Fibroblast of lung (primary cell): ENCODE results near the gene IGF1R. TPM values are rescaled to one million over a fixed set of nuclear protein-coding genes. Genes with fewer than 3 reads are reported as not detected.

ENCODE experiments used
- DNase-seq, 2 donors: peaks; one replicate each; pipeline versions ENCODE4 v3.0.0 to v3.0.0-alpha.2; 2010; ENCODE audit warnings: low read depth in 2 of 2
- H2AFZ ChIP-seq: 2 replicates; pipeline ENCODE4 v1.5.1; 2012; ENCODE audit warnings: low read length, control low read depth, inconsistent platforms
- H3K27ac ChIP-seq: 2 replicates; pipeline ENCODE4 v1.5.1; 2011; ENCODE audit warnings: low read length, control low read depth; ENCODE audit not compliant: insufficient read depth
- H3K27me3 ChIP-seq: 2 replicates; pipeline ENCODE4 v1.5.1; 2011; ENCODE audit warnings: mild to moderate bottlenecking, low read length; ENCODE audit not compliant: control insufficient read depth, insufficient read depth
- H3K36me3 ChIP-seq: 2 replicates; pipeline ENCODE4 v1.5.1; 2011; ENCODE audit warnings: low read length; ENCODE audit not compliant: control insufficient read depth, insufficient read depth
- H3K4me1 ChIP-seq: 2 replicates; pipeline ENCODE4 v1.5.1; 2011; ENCODE audit warnings: low read length; ENCODE audit not compliant: control insufficient read depth, insufficient read depth; ENCODE audit errors: extremely low read depth
- H3K4me2 ChIP-seq: 2 replicates; pipeline ENCODE4 v1.5.1; 2011; ENCODE audit warnings: low read length, control low read depth; ENCODE audit not compliant: insufficient read depth; ENCODE audit errors: extremely low read depth
- H3K4me3 ChIP-seq, 4 experiments: fragments of 200-600 bp in 1 of 4; sonication (generic) in 1 of 4; replicated peaks in 1 of 4; 2 replicates each; pipeline ENCODE4 v1.5.1; 2011 to 2016; ENCODE audit warnings: low read length in 4 of 4, low read depth in 3 of 4, mild to moderate bottlenecking in 3 of 4, control low read depth in 2 of 4, inconsistent platforms in 1 of 4, mixed read lengths in 1 of 4; ENCODE audit not compliant: insufficient read depth in 1 of 4; ENCODE audit errors: control extremely low read depth in 1 of 4
- H3K79me2 ChIP-seq: 2 replicates; pipeline ENCODE4 v1.5.1; 2012; ENCODE audit warnings: mild to moderate bottlenecking, low read length, inconsistent platforms; ENCODE audit not compliant: control insufficient read depth, insufficient read depth
- H3K9ac ChIP-seq: 2 replicates; pipeline ENCODE4 v1.5.1; 2011; ENCODE audit warnings: mild to moderate bottlenecking, low read length, control low read depth; ENCODE audit not compliant: insufficient read depth
- H3K9me3 ChIP-seq: 2 replicates; pipeline ENCODE4 v1.5.1; 2012; ENCODE audit warnings: low read depth, low read length; ENCODE audit not compliant: control insufficient read depth, insufficient read depth
- H4K20me1 ChIP-seq: 2 replicates; pipeline ENCODE4 v1.5.1; 2011; ENCODE audit warnings: low read length; ENCODE audit not compliant: control insufficient read depth, insufficient read depth; ENCODE audit errors: extremely low read depth
- EZH2 ChIP-seq: IDR thresholded peaks from 2 replicates; pipeline ENCODE4 v1.5.1; 2012; ENCODE audit warnings: low read length, control low read depth, mild to moderate bottlenecking; ENCODE audit errors: missing control alignments
- polyA plus RNA-seq, 2 donors: library from polyadenylated mRNA; depleted of rRNA in 1 of 2; stranded (reverse) in 1 of 2; unstranded in 1 of 2; fragments of >200 nt; gene quantifications; 2 replicates each; pipeline ENCODE4 v1.2.1, GENCODE V29; 2011 to 2012; ENCODE audit warnings: missing spikeins in 1 of 2
- total RNA-seq: library from RNA; depleted of rRNA; stranded (reverse); fragments of >200 nt; gene quantifications from 2 replicates; pipeline ENCODE4 v1.2.1, GENCODE V29; 2014
- TF ChIP-seq, protein P1 (sequence below), 2 donors: IDR thresholded peaks in 1 of 2; conservative IDR thresholded peaks in 1 of 2; 1 replicate in 1 of 2; 2 replicates in 1 of 2; pipeline ENCODE4 v1.5.1; 2011 to 2012; ENCODE audit warnings: low read length in 2 of 2, control low read depth in 1 of 2, inconsistent platforms in 1 of 2, low read depth in 1 of 2, mild to moderate bottlenecking in 1 of 2

IGF1R gene
- total and polyA plus RNA-seq, 2 donors (not counting 1 experiment from before 2014, with no cell fraction given): 14.6 to 28.6 TPM

DNA sequence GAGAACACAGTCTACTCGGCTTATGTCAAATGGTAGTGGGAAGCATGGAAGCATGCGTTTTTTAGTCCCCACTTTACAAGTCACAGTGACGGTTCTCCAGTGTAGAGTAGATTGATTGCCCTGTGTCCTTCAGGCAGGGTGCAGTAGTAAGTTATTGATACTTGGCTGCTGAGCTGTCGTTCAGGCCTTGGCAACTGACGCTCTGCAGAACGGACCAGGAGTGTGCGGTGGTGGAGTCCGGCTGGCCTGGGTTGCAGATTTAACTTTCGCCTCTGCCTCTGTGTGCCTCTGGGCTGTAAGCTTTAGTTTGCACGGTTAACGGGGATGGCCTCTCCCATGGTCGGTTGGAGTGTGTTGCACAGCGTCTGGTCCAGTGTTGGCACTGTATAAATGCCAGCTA lies 58.6 kb downstream of the IGF1R start:
- H3K4me2 ChIP-seq: no peak overlapping the region
- TF ChIP-seq EZH2: no peak
- TF ChIP-seq, protein P1, sequence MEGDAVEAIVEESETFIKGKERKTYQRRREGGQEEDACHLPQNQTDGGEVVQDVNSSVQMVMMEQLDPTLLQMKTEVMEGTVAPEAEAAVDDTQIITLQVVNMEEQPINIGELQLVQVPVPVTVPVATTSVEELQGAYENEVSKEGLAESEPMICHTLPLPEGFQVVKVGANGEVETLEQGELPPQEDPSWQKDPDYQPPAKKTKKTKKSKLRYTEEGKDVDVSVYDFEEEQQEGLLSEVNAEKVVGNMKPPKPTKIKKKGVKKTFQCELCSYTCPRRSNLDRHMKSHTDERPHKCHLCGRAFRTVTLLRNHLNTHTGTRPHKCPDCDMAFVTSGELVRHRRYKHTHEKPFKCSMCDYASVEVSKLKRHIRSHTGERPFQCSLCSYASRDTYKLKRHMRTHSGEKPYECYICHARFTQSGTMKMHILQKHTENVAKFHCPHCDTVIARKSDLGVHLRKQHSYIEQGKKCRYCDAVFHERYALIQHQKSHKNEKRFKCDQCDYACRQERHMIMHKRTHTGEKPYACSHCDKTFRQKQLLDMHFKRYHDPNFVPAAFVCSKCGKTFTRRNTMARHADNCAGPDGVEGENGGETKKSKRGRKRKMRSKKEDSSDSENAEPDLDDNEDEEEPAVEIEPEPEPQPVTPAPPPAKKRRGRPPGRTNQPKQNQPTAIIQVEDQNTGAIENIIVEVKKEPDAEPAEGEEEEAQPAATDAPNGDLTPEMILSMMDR (conservative IDR thresholded peaks at IDR 0.05 in 1 of 2, IDR thresholded peaks at IDR 0.05 in 1 of 2; ENCODE audit: low read depth in 1 of 2, low read length in 2 of 2): no peak
- H3K4me1 ChIP-seq: peaks cover 5% of the 10 kb centered on the region
- H3K79me2 ChIP-seq: peaks cover 65% of the 10 kb centered on the region
- no peak for DNase-seq
- no peak overlapping the region for H3K27ac ChIP-seq
- no peak overlapping the region for H3K4me3 ChIP-seq
- H2AFZ ChIP-seq: no peak overlapping the region
- H4K20me1 ChIP-seq: peaks cover 3% of the 10 kb centered on the region
- H3K9me3 ChIP-seq: no peaks in the 10 kb centered on the region
- H3K36me3 ChIP-seq: peaks cover 5% of the 10 kb centered on the region
- no peak overlapping the region for H3K9ac ChIP-seq
- no peaks in the 10 kb centered on the region for H3K27me3 ChIP-seq

DNA sequence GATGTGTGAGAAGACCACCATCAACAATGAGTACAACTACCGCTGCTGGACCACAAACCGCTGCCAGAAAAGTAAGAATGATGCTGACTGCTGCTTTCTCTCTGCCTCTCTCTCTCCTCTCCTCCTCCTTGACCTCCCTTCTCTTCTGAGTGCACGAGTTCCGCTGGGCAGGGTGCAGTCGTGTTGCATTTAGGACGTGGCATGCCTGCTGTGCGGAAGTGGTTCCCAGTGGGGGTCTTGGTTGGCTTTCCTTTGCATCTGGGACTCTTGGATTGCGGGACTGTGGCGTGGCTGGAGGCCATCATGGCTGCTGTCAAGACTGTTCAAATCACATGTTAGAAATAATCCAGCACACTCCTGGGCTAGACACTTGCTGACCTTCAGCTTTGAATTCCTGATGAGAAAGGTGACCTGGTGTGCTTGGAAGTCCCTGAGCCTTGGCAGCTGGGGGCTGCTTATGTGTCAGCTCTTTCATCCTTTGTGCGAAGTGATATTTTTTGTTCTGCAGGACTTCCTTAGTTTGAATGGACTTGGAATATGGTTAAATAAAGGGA lies 59.8 kb downstream of the IGF1R start:
- Histone ChIP-seq H4K20me1 (peaks cover 3% of the 10 kb centered on the region), H3K4me3 (no peak overlapping the region), H3K36me3 (peaks cover 5% of the 10 kb centered on the region), H3K9me3 (no peaks in the 10 kb centered on the region), H3K4me1 (no peaks in the 10 kb centered on the region), H2AFZ (no peak overlapping the region), H3K4me2 (no peak overlapping the region), H3K79me2 (peaks cover 66% of the 10 kb centered on the region), H3K9ac (no peak overlapping the region), H3K27ac (no peak overlapping the region), H3K27me3 (no peaks in the 10 kb centered on the region)
- TF ChIP-seq, protein P1 (conservative IDR thresholded peaks at IDR 0.05 in 1 of 2, IDR thresholded peaks at IDR 0.05 in 1 of 2; ENCODE audit: low read depth in 1 of 2, low read length in 2 of 2): no peak
- no peak for TF ChIP-seq EZH2
- DNase-seq: no peak

DNA sequence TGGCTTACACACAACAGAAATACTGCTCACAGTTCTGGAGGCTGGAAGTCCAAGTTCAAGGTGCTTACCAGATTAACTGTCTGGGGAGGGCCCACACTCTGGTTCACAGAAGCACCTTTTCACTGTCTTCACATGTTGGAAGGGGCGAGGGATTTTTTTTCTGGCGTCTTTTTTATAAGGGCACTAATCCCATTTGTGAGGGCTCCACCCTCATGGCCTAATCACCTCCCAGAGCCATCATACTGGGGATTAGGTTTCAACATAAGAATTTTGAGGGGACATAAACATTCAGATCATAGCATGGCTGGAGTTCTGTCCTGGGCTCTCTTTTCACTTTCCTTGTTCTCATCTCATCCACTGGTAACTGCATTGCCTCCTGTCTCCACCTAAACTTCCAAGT lies 63.5 kb downstream of the IGF1R start:
- Histone ChIP-seq H3K79me2 (peaks cover 68% of the 10 kb centered on the region), H3K36me3 (peaks cover 5% of the 10 kb centered on the region), H3K4me3 (no peak overlapping the region), H3K27me3 (no peaks in the 10 kb centered on the region), H3K9me3 (no peaks in the 10 kb centered on the region), H3K27ac (no peak overlapping the region), H4K20me1 (no peaks in the 10 kb centered on the region), H3K4me1 (no peaks in the 10 kb centered on the region), H2AFZ (no peak overlapping the region), H3K9ac (no peak overlapping the region), H3K4me2 (no peak overlapping the region)
- no peak for DNase-seq
- TF ChIP-seq EZH2: no peak
- TF ChIP-seq, protein P1 (conservative IDR thresholded peaks at IDR 0.05 in 1 of 2, IDR thresholded peaks at IDR 0.05 in 1 of 2; ENCODE audit: low read depth in 1 of 2, low read length in 2 of 2): no peak
